ENCODE measurements around the gene UBAP2L.

The UBAP2L gene

GRCh38 chr1:154237880-154238506, 17.2 kb downstream of the UBAP2L start:
- TF ChIP-seq, protein P1, sequence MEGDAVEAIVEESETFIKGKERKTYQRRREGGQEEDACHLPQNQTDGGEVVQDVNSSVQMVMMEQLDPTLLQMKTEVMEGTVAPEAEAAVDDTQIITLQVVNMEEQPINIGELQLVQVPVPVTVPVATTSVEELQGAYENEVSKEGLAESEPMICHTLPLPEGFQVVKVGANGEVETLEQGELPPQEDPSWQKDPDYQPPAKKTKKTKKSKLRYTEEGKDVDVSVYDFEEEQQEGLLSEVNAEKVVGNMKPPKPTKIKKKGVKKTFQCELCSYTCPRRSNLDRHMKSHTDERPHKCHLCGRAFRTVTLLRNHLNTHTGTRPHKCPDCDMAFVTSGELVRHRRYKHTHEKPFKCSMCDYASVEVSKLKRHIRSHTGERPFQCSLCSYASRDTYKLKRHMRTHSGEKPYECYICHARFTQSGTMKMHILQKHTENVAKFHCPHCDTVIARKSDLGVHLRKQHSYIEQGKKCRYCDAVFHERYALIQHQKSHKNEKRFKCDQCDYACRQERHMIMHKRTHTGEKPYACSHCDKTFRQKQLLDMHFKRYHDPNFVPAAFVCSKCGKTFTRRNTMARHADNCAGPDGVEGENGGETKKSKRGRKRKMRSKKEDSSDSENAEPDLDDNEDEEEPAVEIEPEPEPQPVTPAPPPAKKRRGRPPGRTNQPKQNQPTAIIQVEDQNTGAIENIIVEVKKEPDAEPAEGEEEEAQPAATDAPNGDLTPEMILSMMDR (IDR thresholded peaks at IDR 0.05; ENCODE audit: borderline replicate concordance, control extremely low read depth, extremely low read depth, insufficient read depth, missing control alignments) = no peak
- no peak for DNase-seq (ENCODE audit: low spot score)
- in situ Hi-C loops (cut with MboI; ENCODE audit: low sequenced_read_pairs, unreplicated experiment) = no loop called here

DNA sequence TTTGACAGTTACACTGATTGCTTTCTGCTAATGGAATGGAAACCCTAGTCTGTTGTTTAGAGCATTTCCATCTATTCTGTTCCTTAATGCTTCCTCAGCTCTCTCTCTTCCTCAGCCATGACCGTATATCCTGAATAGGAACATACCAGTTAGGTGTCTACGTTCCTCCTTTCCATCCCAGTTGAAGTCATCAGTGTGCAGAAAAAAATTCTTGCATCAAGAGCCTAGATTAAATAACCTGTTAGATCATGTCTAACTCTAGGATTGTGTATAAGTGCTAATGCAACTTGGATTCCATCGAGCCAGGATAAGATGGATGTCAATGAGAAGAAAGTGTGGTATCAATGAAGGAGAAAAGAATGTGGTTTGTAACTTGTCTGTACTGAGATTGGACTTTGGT, 18.7 kb downstream of the UBAP2L start:
- TF ChIP-seq, protein P1 (IDR thresholded peaks at IDR 0.05; ENCODE audit: borderline replicate concordance, control extremely low read depth, extremely low read depth, insufficient read depth, missing control alignments) = no peak
- DNase-seq (ENCODE audit: low spot score) = no peak
- in situ Hi-C loops (cut with MboI; ENCODE audit: low sequenced_read_pairs, unreplicated experiment) = no loop called here

GRCh38 chr1:154240294-154240833, 19.6 kb downstream of the UBAP2L start:
- in situ Hi-C loops (cut with MboI; ENCODE audit: low sequenced_read_pairs, unreplicated experiment) = no loop called here
- TF ChIP-seq, protein P1 (IDR thresholded peaks at IDR 0.05; ENCODE audit: borderline replicate concordance, control extremely low read depth, extremely low read depth, insufficient read depth, missing control alignments) = no peak
- DNase-seq (ENCODE audit: low spot score) = no peak

- DNase-seq (ENCODE audit: low spot score) = no peak
- TF ChIP-seq, protein P1 (IDR thresholded peaks at IDR 0.05; ENCODE audit: borderline replicate concordance, control extremely low read depth, extremely low read depth, insufficient read depth, missing control alignments) = no peak
- in situ Hi-C loops (cut with MboI; ENCODE audit: low sequenced_read_pairs, unreplicated experiment) = no loop called here
Measured at GRCh38 chr1:154241703-154242351, 21.1 kb downstream of the UBAP2L start.

DNA sequence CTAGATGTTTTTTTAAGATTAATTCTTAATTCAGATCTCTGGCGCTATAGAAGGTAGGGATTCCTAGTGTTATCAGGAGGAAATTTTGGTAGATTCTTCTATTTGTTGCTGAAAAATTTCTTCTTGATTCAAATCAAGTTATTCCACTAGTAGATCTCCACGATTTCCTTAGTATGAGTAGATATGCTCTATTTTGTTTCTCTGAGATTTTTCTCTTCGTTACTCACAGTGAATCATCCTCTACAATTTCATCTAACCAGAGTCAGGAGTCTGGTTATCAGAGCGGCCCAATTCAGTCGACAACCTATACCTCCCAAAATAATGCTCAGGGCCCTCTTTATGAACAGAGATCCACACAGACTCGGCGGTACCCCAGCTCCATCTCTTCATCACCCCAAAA, 32.9 kb downstream of the UBAP2L start:
- no peak for DNase-seq (ENCODE audit: low spot score)
- in situ Hi-C loops (cut with MboI; ENCODE audit: low sequenced_read_pairs, unreplicated experiment) = no loop called here
- TF ChIP-seq, protein P1 (IDR thresholded peaks at IDR 0.05; ENCODE audit: borderline replicate concordance, control extremely low read depth, extremely low read depth, insufficient read depth, missing control alignments) = no peak

DNA sequence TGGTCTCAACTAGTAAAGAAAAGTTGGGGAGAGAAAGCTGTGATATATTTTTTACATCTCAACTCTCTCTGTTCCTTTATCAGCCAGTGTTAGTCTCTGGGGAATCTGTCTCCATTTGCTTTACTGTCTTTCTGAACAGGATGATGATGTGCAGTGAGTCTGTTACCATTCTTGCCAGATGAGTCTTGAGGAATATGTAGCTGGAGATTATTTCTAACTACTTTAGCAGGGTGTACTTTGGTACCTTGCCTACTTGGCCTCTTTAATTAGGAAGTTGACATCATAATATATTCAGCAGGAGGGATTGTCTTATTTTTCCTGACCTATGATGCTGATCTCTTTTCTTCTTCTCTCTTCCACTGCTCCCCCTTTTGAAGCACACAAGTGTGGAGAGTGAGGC, 35.9 kb downstream of the UBAP2L start:
- TF ChIP-seq, protein P1 (IDR thresholded peaks at IDR 0.05; ENCODE audit: borderline replicate concordance, control extremely low read depth, extremely low read depth, insufficient read depth, missing control alignments) = no peak
- in situ Hi-C loops (cut with MboI; ENCODE audit: low sequenced_read_pairs, unreplicated experiment) = no loop called here
- no peak for DNase-seq (ENCODE audit: low spot score)
